Hepatocyte (in vitro differentiated cells): ENCODE results near the gene TOR1AIP1. TPM values are rescaled to one million over a fixed set of nuclear protein-coding genes. Genes with fewer than 3 reads are reported as not detected.
A peak's percentile ranks its signal among the peaks of the same experiment; 100 is the strongest.

ENCODE experiments used
- DNase-seq: peaks from one replicate; pipeline ENCODE4 v3.0.0-alpha.2; 2016; ENCODE audit warnings: low spot score
- H2AFZ ChIP-seq: fragments of 200-600 bp; sonication (generic); 2 replicates; pipeline ENCODE4 v1.6.0; 2016; ENCODE audit warnings: antibody characterized with exemption, mild to moderate bottlenecking
- H3K27ac ChIP-seq: fragments of 200-600 bp; sonication (generic); 2 replicates; pipeline ENCODE4 v1.5.1; 2016; ENCODE audit warnings: mild to moderate bottlenecking
- H3K27me3 ChIP-seq: fragments of 200-600 bp; sonication (generic); 2 replicates; pipeline ENCODE4 v1.6.1; 2016
- H3K36me3 ChIP-seq: fragments of 200-600 bp; sonication (generic); replicated peaks from 2 replicates; pipeline ENCODE4 v1.5.1; 2016; ENCODE audit warnings: low read depth; ENCODE audit not compliant: insufficient read depth
- H3K4me1 ChIP-seq: fragments of 200-600 bp; sonication (generic); 2 replicates; pipeline ENCODE4 v1.5.1; 2016; ENCODE audit warnings: mild to moderate bottlenecking, moderate library complexity; ENCODE audit not compliant: insufficient read depth
- H3K4me2 ChIP-seq: fragments of 200-600 bp; sonication (generic); 2 replicates; pipeline ENCODE4 v1.6.0; 2016
- H3K4me3 ChIP-seq: fragments of 200-600 bp; sonication (generic); 2 replicates; pipeline ENCODE4 v1.5.1; 2016; ENCODE audit warnings: mild to moderate bottlenecking
- H3K79me2 ChIP-seq: fragments of 200-600 bp; sonication (generic); 2 replicates; pipeline ENCODE4 v1.6.0; 2017; ENCODE audit warnings: mild to moderate bottlenecking
- H3K9me2 ChIP-seq: fragments of 200-600 bp; sonication (generic); replicated peaks from 2 replicates; pipeline ENCODE4 v1.6.0; 2017; ENCODE audit warnings: mild to moderate bottlenecking; ENCODE audit not compliant: insufficient read depth
- H3K9me3 ChIP-seq: fragments of 200-600 bp; sonication (generic); 2 replicates; pipeline ENCODE4 v1.5.1; 2016; ENCODE audit warnings: low read depth, mild to moderate bottlenecking
- H4K20me1 ChIP-seq: fragments of 200-600 bp; sonication (generic); 2 replicates; pipeline ENCODE4 v1.6.0; 2016; ENCODE audit warnings: mild to moderate bottlenecking; ENCODE audit not compliant: insufficient read depth, poor library complexity, severe bottlenecking
- EZH2 ChIP-seq: fragments of 200-600 bp; sonication (generic); IDR thresholded peaks from 2 replicates; pipeline ENCODE4 v1.6.1; 2016; ENCODE audit warnings: antibody characterized with exemption, mild to moderate bottlenecking, borderline replicate concordance
- EZH2phosphoT487 ChIP-seq: fragments of 200-600 bp; sonication (generic); IDR thresholded peaks from one replicate; pipeline ENCODE4 v1.6.1; 2018; ENCODE audit warnings: antibody characterized with exemption, mild to moderate bottlenecking, low read depth, moderate library complexity; ENCODE audit not compliant: unreplicated experiment, severe bottlenecking
- WGBS: methylation state at CpG from one replicate; pipeline ENCODE4 v1.1.6; 2016; ENCODE audit warnings: low lambda C conversion rate; ENCODE audit errors: missing lambda C conversion rate; 5-methylcytosine and 5-hydroxymethylcytosine counted together
- polyA plus RNA-seq: library from polyadenylated mRNA; unstranded; fragments of >200 nt; fragmentation: Nextera tagmentation; extraction: Ambion mirVana; gene quantifications from 2 replicates; pipeline ENCODE4 v1.2.1, GENCODE V29; 2016
- total RNA-seq: library from RNA; depleted of rRNA; stranded (reverse); fragments of >200 nt; gene quantifications from 2 replicates; pipeline ENCODE4 v1.2.3, GENCODE V29; 2014
- TF ChIP-seq, protein P1 (sequence below): fragments of 200-600 bp; sonication (generic); IDR thresholded peaks from 2 replicates; pipeline ENCODE4 v1.5.1; 2016; ENCODE audit warnings: antibody characterized with exemption, mild to moderate bottlenecking; ENCODE audit not compliant: poor library complexity

TOR1AIP1 gene
- total and polyA plus RNA-seq, 2 experiments from 2014 or later, result 18.8 to 36.1 TPM

GRCh38 chr1:179925922-179926849 is 44.1 kb downstream of the TOR1AIP1 start:
- Histone ChIP-seq H3K27ac (peak overlapping the region; percentile 47), H3K4me2 (no peak overlapping the region), H3K9me2 (no peaks in the 10 kb centered on the region), H3K4me1 (peaks cover under 1% of the 10 kb centered on the region), H3K9me3 (no peaks in the 10 kb centered on the region), H4K20me1 (no peaks in the 10 kb centered on the region), H3K36me3 (no peaks in the 10 kb centered on the region), H3K4me3 (no peak overlapping the region), H3K27me3 (no peaks in the 10 kb centered on the region), H3K79me2 (no peaks in the 10 kb centered on the region), H2AFZ (no peak overlapping the region)
- 75% methylated on average over 4 of the region's 4 CpGs for WGBS
- DNase-seq, result peak; percentile 38
- TF ChIP-seq EZH2phosphoT487, result no peak
- TF ChIP-seq, protein P1, sequence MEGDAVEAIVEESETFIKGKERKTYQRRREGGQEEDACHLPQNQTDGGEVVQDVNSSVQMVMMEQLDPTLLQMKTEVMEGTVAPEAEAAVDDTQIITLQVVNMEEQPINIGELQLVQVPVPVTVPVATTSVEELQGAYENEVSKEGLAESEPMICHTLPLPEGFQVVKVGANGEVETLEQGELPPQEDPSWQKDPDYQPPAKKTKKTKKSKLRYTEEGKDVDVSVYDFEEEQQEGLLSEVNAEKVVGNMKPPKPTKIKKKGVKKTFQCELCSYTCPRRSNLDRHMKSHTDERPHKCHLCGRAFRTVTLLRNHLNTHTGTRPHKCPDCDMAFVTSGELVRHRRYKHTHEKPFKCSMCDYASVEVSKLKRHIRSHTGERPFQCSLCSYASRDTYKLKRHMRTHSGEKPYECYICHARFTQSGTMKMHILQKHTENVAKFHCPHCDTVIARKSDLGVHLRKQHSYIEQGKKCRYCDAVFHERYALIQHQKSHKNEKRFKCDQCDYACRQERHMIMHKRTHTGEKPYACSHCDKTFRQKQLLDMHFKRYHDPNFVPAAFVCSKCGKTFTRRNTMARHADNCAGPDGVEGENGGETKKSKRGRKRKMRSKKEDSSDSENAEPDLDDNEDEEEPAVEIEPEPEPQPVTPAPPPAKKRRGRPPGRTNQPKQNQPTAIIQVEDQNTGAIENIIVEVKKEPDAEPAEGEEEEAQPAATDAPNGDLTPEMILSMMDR, result no peak
- TF ChIP-seq EZH2, result no peak

DNA sequence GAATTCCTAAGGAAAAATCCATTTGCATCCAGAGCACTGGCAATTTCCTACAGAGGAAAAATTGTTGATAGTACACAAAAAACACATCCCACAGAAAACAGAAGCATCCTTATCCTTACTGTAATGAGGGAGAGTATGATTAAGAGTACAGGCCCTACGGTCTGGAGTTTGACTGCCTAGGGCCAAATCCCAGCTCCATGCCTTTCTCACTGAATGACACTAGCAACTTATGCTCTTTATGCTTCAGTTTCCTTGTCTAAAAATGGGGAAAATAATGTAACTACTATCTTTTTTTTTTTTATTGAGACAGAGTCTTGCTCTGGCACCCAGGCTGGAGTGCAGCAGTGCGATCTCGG is 44.7 kb downstream of the TOR1AIP1 start:
- peak overlapping the region; percentile 43 for H3K27ac ChIP-seq
- no peak overlapping the region for H3K4me2 ChIP-seq
- no peak for DNase-seq
- no peaks in the 10 kb centered on the region for H4K20me1 ChIP-seq
- no peaks in the 10 kb centered on the region for H3K27me3 ChIP-seq
- WGBS, result 85% methylated on average over 3 of the region's 3 CpGs
- H3K79me2 ChIP-seq, result no peaks in the 10 kb centered on the region
- TF ChIP-seq, protein P1, result no peak
- TF ChIP-seq EZH2phosphoT487 (no peak), EZH2 (no peak)
- no peak overlapping the region for H2AFZ ChIP-seq
- peaks cover 6% of the 10 kb centered on the region for H3K4me1 ChIP-seq
- H3K36me3 ChIP-seq, result no peaks in the 10 kb centered on the region
- H3K9me2 ChIP-seq, result no peaks in the 10 kb centered on the region
- no peaks in the 10 kb centered on the region for H3K9me3 ChIP-seq
- no peak overlapping the region for H3K4me3 ChIP-seq

GRCh38 chr1:179929955-179930798 is 48.1 kb downstream of the TOR1AIP1 start:
- H3K9me3 ChIP-seq, result no peaks in the 10 kb centered on the region
- H3K9me2 ChIP-seq, result no peaks in the 10 kb centered on the region
- H3K4me3 ChIP-seq, result no peak overlapping the region
- H3K27me3 ChIP-seq, result no peaks in the 10 kb centered on the region
- H3K79me2 ChIP-seq, result no peaks in the 10 kb centered on the region
- H3K36me3 ChIP-seq, result no peaks in the 10 kb centered on the region
- H3K27ac ChIP-seq, result peak overlapping the region; percentile 45
- DNase-seq, result peak; percentile 20
- H3K4me1 ChIP-seq, result peaks cover 6% of the 10 kb centered on the region
- H3K4me2 ChIP-seq, result peak overlapping the region; percentile 17
- TF ChIP-seq EZH2, result no peak
- no peak for TF ChIP-seq EZH2phosphoT487
- TF ChIP-seq, protein P1, result no peak
- WGBS, result 32% methylated on average over 2 of the region's 2 CpGs
- H4K20me1 ChIP-seq, result no peaks in the 10 kb centered on the region
- H2AFZ ChIP-seq, result no peak overlapping the region
